Measurements from ENCODE around the gene PTPRM.

GRCh38 chr18:7844418-7844817, 277.3 kb downstream of the PTPRM start:
- TF ChIP-seq CTCF (IDR thresholded peaks at IDR 0.05; ENCODE audit: borderline replicate concordance, extremely low read depth, low read length, poor library complexity, severe bottlenecking): no peak
- no peak for TF ChIP-seq EZH2 (IDR thresholded peaks at IDR 0.05; ENCODE audit: borderline replicate concordance, low read depth, low read length, severe bottlenecking)

Data from DND-41 (cell line).